Skeletal muscle tissue (tissue), 4 donors: ENCODE data around the gene ANAPC2. TPM values are rescaled to one million over a fixed set of nuclear protein-coding genes. Genes with fewer than 3 reads are reported as not detected.

Source experiments
- H3K27ac ChIP-seq: one replicate; pipeline ENCODE4 v1.7.0; 2013; ENCODE audit warnings: mild to moderate bottlenecking, low read depth, low read length, inconsistent platforms
- H3K27me3 ChIP-seq, 3 donors: one replicate each; pipeline ENCODE4 v1.7.0; 2013; ENCODE audit warnings: low read length in 3 of 3; ENCODE audit not compliant: control insufficient read depth in 3 of 3, insufficient read depth in 3 of 3
- H3K36me3 ChIP-seq, 3 donors: one replicate each; pipeline ENCODE4 v1.7.0; 2013; ENCODE audit warnings: low read length in 3 of 3; ENCODE audit not compliant: control insufficient read depth in 3 of 3, insufficient read depth in 3 of 3
- H3K4me1 ChIP-seq, 3 donors: one replicate each; pipeline ENCODE4 v1.7.0; 2013; ENCODE audit warnings: low read length in 3 of 3, mild to moderate bottlenecking in 3 of 3; ENCODE audit not compliant: control insufficient read depth in 3 of 3, insufficient read depth in 3 of 3
- H3K4me3 ChIP-seq, 3 donors: one replicate each; pipeline ENCODE4 v1.7.0; 2013; ENCODE audit warnings: low read length in 3 of 3
- H3K9ac ChIP-seq, 3 donors: one replicate each; pipeline ENCODE4 v1.7.0; 2013; ENCODE audit warnings: low read length in 3 of 3, mild to moderate bottlenecking in 3 of 3, moderate library complexity in 2 of 3, low read depth in 1 of 3
- H3K9me3 ChIP-seq, 3 donors: one replicate each; pipeline ENCODE4 v1.7.0; 2013; ENCODE audit warnings: low read length in 3 of 3; ENCODE audit not compliant: control insufficient read depth in 3 of 3
- total RNA-seq: library from RNA; depleted of rRNA; stranded (reverse); fragments of >200 nt; gene quantifications from one replicate; pipeline ENCODE4 v1.2.3, GENCODE V29; 2014
- donor health status: Osteomylitis.

ANAPC2 gene
- total RNA-seq, 1 donor from 2014 or later = 21.4 TPM

DNA sequence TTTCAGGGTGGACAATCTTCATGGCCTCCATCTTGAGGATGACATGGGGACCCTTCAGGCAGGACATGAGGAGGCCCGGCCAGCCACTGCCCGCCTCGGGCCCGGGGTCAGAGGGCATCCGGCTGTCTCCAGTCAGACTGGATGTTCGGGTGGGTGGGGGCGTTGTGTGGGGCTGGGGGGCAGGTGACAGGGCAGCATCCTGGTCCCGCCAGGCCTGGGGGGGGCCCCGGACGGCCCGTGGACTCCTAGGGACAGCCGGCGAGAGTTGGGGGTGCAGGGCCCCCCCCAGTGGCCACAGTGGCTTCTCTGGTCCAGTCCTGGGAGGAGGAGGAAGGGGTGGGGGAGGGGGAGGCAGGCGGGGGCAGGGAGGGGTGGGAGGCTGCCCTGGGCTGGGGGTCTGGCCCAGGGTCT, 32.7 kb upstream of the ANAPC2 start:
- H3K27me3 ChIP-seq = peaks cover 0 to 2% (median under 1%) of the 10 kb centered on the region in 3 donors
- H3K27ac ChIP-seq = no peak overlapping the region
- no peak overlapping the region for H3K9ac ChIP-seq
- no peaks in the 10 kb centered on the region for H3K36me3 ChIP-seq
- H3K9me3 ChIP-seq = no peaks in the 10 kb centered on the region
- no peak overlapping the region for H3K4me3 ChIP-seq
- peaks cover 20 to 43% (median 27%) of the 10 kb centered on the region in 3 donors for H3K4me1 ChIP-seq

DNA sequence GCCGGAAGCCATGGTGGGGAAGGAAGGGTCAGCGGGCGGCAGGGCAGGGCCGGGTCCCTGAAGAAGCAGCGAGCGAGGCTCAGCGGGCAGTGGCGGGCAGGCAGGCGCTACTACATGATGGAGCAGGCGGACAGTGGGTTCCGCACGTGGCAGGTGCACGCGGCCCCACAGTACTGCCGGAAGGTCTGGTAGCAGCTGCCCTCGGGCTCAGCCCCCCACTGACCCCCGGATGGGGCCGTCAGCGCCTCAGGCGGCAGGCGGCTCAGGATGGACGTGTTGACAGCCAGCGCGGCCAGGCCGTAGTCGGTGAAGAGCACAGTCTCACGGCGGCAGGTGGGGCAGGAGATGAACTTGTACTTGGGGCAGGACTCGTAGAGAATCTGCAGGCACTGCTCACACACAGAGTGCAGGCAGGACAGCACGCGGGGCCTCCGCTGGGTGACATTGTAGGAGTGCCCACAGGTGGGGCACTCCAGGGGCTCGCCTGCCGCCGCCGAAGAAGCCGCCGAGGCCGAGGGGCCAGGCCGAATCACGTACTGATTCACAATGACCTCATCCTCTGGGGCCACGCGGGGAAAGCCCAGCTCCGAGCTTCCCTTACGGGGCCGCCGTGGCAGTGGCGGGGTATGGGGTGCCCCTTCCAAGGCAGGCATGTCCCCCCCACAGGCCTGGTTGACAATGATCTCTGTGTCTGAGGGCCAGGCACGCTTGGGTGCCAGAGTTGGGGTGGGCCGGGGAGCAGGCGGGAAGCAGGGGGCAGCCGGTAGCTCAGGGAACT, 32.1 kb upstream of the ANAPC2 start:
- no peak overlapping the region for H3K9ac ChIP-seq
- H3K36me3 ChIP-seq = peaks cover 0 to 2% (median 0%) of the 10 kb centered on the region in 3 donors
- H3K27ac ChIP-seq = no peak overlapping the region
- H3K4me1 ChIP-seq = peaks cover 20 to 43% (median 27%) of the 10 kb centered on the region in 3 donors
- H3K27me3 ChIP-seq = no peaks in the 10 kb centered on the region
- H3K4me3 ChIP-seq = no peak overlapping the region
- H3K9me3 ChIP-seq = no peaks in the 10 kb centered on the region

DNA sequence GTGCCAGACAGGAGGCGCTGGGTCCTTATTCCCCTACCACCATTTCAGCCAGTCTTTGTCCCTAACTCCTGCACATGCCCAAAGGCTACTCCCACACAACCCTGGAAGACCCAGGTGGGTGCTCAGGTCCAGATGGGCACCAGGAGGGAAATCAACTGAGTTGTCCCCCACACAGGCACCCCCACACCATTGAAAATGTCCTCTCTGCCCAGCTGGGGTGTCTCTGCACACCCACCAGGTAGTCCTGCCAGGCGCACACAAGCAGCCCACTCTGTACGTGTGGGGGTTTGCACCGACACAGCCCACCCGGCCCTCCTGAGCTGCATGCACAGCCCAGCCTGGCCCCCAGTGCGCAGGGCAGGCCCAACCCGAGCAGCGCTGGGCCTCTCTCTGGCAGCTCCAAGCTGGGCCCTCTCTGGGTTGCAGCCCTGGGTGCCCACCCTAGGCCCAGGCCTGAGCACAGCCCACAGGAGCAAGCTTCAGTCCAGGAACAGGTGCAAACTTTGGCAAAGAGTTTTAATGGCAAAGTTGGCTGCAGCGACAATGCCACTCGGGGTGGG, 31.5 kb upstream of the ANAPC2 start:
- H3K9ac ChIP-seq = no peak overlapping the region
- peaks cover 20 to 43% (median 27%) of the 10 kb centered on the region in 3 donors for H3K4me1 ChIP-seq
- H3K9me3 ChIP-seq = no peaks in the 10 kb centered on the region
- peaks cover 0 to 2% (median 0%) of the 10 kb centered on the region in 3 donors for H3K36me3 ChIP-seq
- no peak overlapping the region for H3K4me3 ChIP-seq
- no peak overlapping the region for H3K27ac ChIP-seq
- no peaks in the 10 kb centered on the region for H3K27me3 ChIP-seq

DNA sequence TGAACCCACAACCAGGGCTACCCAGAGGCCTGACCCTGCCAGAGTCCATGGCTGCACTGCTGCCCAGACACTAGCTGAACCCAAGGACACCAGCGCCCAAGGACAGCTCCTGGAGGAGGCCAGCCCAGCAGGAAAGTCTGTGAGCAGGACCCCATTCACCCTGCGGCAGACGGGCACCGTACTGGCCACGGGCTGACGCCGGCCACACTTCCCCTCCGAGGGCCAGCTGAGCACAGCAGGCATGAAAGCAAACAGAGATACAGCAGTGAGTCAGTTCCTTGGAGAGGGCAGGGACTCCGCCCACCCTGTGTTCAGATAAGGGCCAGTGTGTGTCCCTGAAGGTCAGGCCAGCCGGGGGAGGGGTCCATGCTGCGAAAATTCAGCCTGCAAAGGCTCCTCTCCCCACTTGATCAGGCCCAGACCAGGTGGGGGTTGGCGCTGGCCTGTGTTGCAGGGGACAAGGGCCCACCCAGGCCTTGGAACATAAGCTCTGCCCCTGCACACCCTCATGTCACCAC, 30.5 kb upstream of the ANAPC2 start:
- H3K9ac ChIP-seq = peak overlapping the region in 2 of 3 donors; percentile 8 to 80
- H3K4me3 ChIP-seq = no peak overlapping the region
- no peaks in the 10 kb centered on the region for H3K27me3 ChIP-seq
- peaks cover 0 to 2% (median 0%) of the 10 kb centered on the region in 3 donors for H3K36me3 ChIP-seq
- no peak overlapping the region for H3K27ac ChIP-seq
- no peaks in the 10 kb centered on the region for H3K9me3 ChIP-seq
- H3K4me1 ChIP-seq = peaks cover 16 to 34% (median 22%) of the 10 kb centered on the region in 3 donors

DNA sequence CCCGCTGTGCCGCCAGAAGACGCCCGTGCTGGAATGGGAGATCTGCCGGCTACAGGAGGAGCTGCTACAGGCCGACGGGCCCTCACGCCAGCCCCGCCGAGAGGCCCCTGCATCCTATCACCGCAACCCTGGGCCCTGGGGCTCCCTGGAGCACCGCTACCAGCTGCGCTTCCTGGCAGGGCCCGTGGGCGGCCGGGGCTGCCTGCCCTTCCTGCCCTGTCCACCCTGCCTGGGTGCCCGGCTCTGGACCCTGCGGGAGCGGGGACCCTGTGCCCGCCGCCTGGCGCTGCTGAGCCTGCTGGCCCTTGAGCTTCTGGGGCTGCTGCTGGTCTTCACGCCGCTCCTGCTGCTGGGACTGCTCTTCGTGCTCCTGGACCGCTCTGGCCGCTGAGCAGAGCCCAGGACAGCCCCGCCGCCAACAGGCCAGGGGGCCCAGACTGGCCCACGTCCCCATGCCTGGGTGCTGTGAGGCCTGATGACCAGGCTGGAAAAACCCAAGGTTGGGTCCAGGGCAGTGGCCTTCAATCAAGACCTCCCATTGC, 29.9 kb upstream of the ANAPC2 start:
- peak overlapping the region in 1 of 3 donors; percentile 58 for H3K4me3 ChIP-seq
- no peaks in the 10 kb centered on the region for H3K27me3 ChIP-seq
- H3K27ac ChIP-seq = no peak overlapping the region
- peaks cover 14 to 34% (median 22%) of the 10 kb centered on the region in 3 donors for H3K4me1 ChIP-seq
- H3K36me3 ChIP-seq = peaks cover 0 to 2% (median 0%) of the 10 kb centered on the region in 3 donors
- peak overlapping the region in 2 of 3 donors; percentile 8 to 80 for H3K9ac ChIP-seq
- no peaks in the 10 kb centered on the region for H3K9me3 ChIP-seq

DNA sequence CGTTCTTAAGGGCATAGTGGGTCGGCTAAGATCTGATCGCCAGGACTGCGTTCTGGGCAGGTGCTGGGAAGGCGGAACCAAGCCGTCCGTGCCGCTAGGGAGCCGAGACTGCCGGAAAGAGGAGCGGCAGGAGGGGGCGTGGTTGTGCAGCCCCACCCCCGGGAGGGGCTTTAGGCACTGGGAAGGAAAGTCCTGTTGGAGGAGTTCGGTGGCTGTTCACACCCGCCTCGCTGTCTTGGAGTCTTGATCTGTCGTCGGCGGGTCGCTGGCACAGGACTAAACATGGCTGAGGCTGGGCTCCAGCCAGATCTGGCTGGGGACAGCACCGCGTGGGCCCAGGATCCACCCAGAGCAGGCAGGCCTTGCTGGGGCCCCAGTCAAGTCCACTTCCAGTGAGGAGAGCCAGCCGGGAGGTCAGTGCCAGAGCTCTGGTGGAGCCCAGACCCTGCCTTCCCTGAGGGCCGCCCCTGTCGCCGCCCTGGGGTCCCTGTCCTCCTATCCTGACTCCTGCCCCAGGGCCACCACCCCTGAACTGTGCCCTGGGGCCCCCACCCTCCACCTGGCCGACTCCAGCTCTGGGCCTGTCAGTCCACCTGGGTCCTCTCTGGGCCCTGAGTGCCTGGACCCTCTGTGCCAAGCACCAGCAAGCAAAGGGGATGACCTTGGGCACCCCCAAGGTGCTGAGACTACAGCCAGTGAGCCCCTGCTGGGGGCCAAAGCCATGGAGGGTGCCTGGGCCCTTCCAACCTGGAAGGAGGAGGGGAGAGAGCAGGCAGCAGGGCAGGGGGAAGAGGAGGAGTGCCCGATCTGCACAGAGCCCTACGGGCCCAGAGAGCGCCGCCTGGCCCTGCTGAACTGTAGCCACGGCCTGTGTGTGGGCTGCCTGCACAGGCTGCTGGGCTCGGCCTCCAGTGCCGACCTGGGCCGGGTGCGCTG, 29.2 kb upstream of the ANAPC2 start:
- Histone ChIP-seq H3K27ac (peak overlapping the region; percentile 25), H3K4me3 (peak overlapping the region; percentile 38 to 64 (median 58)), H3K27me3 (no peaks in the 10 kb centered on the region), H3K36me3 (peaks cover 0 to 2% (median 0%) of the 10 kb centered on the region in 3 donors), H3K9ac (peak overlapping the region; percentile 2 to 80 (median 69)), H3K4me1 (peaks cover 8 to 27% (median 16%) of the 10 kb centered on the region in 3 donors), H3K9me3 (no peaks in the 10 kb centered on the region)

DNA sequence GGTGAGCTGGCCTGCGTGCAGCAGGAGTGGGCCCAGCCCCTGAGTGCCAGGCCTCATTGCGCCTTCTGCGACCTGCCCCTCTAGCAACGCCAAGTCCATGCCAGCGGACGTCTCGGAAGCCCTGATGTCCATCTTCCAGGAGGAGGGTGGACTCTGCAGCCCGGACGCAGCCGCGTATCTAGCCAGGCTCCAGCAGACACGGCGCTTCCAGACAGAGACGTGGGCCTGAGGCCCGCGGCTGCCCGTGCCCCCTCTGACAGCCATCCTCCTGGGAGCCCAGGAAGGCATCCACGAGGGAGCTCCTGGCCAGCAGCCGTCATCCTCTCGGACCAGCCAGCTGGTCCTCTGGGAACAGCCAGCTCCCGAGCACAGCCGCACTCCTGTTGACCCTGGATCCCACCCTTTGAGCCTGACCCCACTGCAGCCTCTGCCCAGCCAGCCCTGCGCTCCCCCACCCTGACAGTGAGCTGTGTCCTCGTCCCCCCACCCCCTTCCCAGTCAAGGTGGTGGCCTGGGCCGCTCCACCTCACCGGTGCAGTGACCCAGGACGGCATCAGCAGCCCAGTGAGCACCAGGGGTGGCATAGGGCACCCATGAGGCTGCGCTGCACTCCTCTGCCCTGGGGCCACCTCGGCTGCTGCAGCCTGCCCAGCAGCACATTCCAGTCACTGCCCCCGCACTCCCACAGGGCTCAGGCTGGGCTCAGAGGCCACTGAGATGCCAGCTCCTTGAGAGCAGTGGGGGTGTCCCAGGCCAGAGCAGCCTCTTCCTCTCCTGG, 28.0 kb upstream of the ANAPC2 start:
- Histone ChIP-seq H3K9ac (peak overlapping the region in 1 of 3 donors; percentile 69), H3K36me3 (peaks cover 0 to 2% (median 0%) of the 10 kb centered on the region in 3 donors), H3K27me3 (no peaks in the 10 kb centered on the region), H3K4me1 (peaks cover 8 to 27% (median 15%) of the 10 kb centered on the region in 3 donors), H3K27ac (no peak overlapping the region), H3K9me3 (no peaks in the 10 kb centered on the region), H3K4me3 (no peak overlapping the region)

DNA sequence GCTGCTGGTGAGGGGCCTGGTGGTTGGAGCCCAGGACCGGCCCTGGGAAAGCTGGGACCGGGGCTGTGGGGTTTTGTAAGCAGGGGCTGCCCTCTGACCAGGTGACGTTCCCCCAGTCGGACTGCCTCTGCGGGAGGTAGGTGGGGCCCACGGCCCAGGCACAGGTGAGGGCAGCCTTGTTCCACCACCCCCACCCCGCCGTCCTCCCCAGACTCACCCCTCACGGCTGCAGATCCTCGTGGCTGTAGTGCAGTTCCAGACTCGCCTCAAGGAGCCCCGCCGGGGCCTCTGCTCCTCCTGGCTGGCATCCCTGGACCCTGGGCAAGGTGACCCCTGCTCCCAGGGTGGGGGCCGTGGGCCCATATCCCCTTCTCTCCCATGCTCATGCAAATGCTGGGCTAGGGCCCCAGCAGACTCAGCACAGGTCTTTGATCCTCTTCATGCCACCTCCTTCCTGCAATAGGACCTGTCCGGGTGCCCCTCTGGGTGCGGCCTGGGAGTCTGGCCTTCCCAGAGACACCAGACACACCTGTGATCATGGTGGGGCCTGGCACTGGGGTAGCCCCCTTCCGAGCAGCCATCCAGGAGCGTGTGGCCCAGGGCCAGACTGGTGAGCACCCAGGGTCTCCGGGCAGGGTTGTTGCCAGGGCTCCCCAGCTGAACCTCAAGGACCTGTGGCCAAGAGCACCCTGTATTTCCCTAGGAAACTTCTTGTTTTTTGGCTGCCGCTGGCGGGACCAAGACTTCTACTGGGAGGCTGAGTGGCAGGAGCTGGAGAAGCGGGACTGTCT, 27.0 kb upstream of the ANAPC2 start:
- Histone ChIP-seq H3K36me3 (peaks cover 0 to 2% (median 0%) of the 10 kb centered on the region in 3 donors), H3K9me3 (no peaks in the 10 kb centered on the region), H3K9ac (no peak overlapping the region), H3K4me3 (no peak overlapping the region), H3K27ac (no peak overlapping the region), H3K27me3 (no peaks in the 10 kb centered on the region), H3K4me1 (peaks cover 8 to 27% (median 14%) of the 10 kb centered on the region in 3 donors)
